Motor neuron (in vitro differentiated cells): ENCODE measurements around the gene TNFRSF17. TPM values are rescaled to one million over a fixed set of nuclear protein-coding genes. Genes with fewer than 3 reads are reported as not detected.

Source experiments
- ATAC-seq, 8 experiments: fragments of 200-7000 bp; cut with Tn5 transposase; replicated peaks in 6 of 8; 2 replicates each; pipeline ENCODE4 v1.8.0; 2021; ENCODE audit warnings: mild to moderate bottlenecking in 8 of 8, moderate library complexity in 8 of 8
- H3K27ac ChIP-seq, 2 donors: fragments of 250-450 bp; sonication (Bioruptor Pico); 2 replicates each; pipeline ENCODE4 v1.9.0; 2021; ENCODE audit warnings: antibody characterized with exemption in 2 of 2, mild to moderate bottlenecking in 2 of 2, moderate library complexity in 1 of 2
- H3K4me1 ChIP-seq, 2 donors: fragments of 250-450 bp; sonication (Bioruptor Pico); replicated peaks in 1 of 2; 2 replicates each; pipeline ENCODE4 v1.6.1; 2021; ENCODE audit warnings: antibody characterized with exemption in 2 of 2, mild to moderate bottlenecking in 2 of 2, moderate library complexity in 1 of 2
- H3K4me3 ChIP-seq, 5 donors: fragments of 250-450 bp; sonication (Bioruptor Pico); 2 replicates each; pipeline ENCODE4 v1.9.0; 2021; ENCODE audit warnings: antibody characterized with exemption in 5 of 5, mild to moderate bottlenecking in 5 of 5, moderate library complexity in 4 of 5
- WGBS, 10 experiments: fragments of 450-650 bp; shearing (Covaris generic); methylation state at CpG; one replicate each; pipeline ENCODE4 v1.0.0; 2022; 5-methylcytosine and 5-hydroxymethylcytosine counted together
- in situ Hi-C, 9 experiments: fragments of 400-800 bp; cut with MboI; loops; one replicate each; pipeline ENCODE4 v1.15.0; 2021; ENCODE audit warnings: low sequenced_read_pairs in 9 of 9, low pct_unique_long_range_greater_than_20kb in 2 of 9; ENCODE audit not compliant: unreplicated experiment in 9 of 9
- total RNA-seq, 8 experiments: library from RNA; unstranded; fragments of 300-600 nt; gene quantifications; 2 replicates each; pipeline versions ENCODE4 v1.2.3 to v1.2.4, GENCODE V29; 2022

TNFRSF17 gene
- total RNA-seq, 8 experiments from 2014 or later, result 0.38 to 0.84 (median 0.45) TPM; not detected in 4

GRCh38 chr16:12017558-12017957 is 52.5 kb downstream of the TNFRSF17 start:
- Histone ChIP-seq H3K4me1 (no peaks in the 10 kb centered on the region), H3K27ac (no peak overlapping the region), H3K4me3 (no peak overlapping the region)
- peak in 1 of 8 experiments; percentile 38 for ATAC-seq
- in situ Hi-C loops, result no loop called here
- 10 to 95% (median 75%) methylated on average over 3 to 5 of the region's 5 CpGs for WGBS, 10 experiments

Other genes with a start within 250 kb of the TNFRSF17 start
- gene TXNDC11, start 222.4 kb upstream of the TNFRSF17 start, total RNA-seq, result 10 to 100 TPM; 10.6 to 30.5 (median 20.3) TPM
- 10 to 100 TPM; 23.0 to 82.7 (median 39.3) TPM for gene ZC3H7A, start 168.0 kb upstream of the TNFRSF17 start, total RNA-seq
- 100 to 1,000 TPM in 6 of 8 experiments, 10 to 100 TPM in 2; 89.3 to 243 (median 124) TPM for gene RSL1D1, start 113.7 kb upstream of the TNFRSF17 start, total RNA-seq
- 100 to 1,000 TPM in 2 of 8 experiments, 10 to 100 TPM in 6; 37.9 to 157 (median 78.0) TPM for gene GSPT1, start 49.3 kb upstream of the TNFRSF17 start, total RNA-seq
- 10 to 100 TPM in 1 of 8 experiments, 1 to 10 TPM in 5, under 1 TPM in 1, not detected in 1; 0.97 to 15.7 (median 7.9) TPM for gene NPIPB2, start 23.2 kb upstream of the TNFRSF17 start, total RNA-seq
- gene SNX29, start 11.5 kb downstream of the TNFRSF17 start, total RNA-seq, result 10 to 100 TPM in 2 of 8 experiments, 1 to 10 TPM in 6; 6.2 to 11.8 (median 9.2) TPM